ENCODE measurements around the gene PSME1. TPM values are rescaled to one million over a fixed set of nuclear protein-coding genes. Genes with fewer than 3 reads are reported as not detected.

PSME1 gene
- polyA plus RNA-seq, 1 donor (not counting 4 experiments of a cell fraction or from before 2014, with no cell fraction given) = 75.1 TPM

- no peaks in the 10 kb centered on the region for H3K9me1 ChIP-seq (ENCODE audit: control insufficient read depth, extremely low read depth, insufficient read depth, low read length)
- DNase-seq (ENCODE audit: low read depth, low spot score) = no peak
- H3K4me1 ChIP-seq (ENCODE audit: control insufficient read depth, extremely low read depth, insufficient read depth, low read length) = peaks cover 17% of the 10 kb centered on the region
- H3K9ac ChIP-seq (ENCODE audit: control insufficient read depth, extremely low read depth, insufficient read depth, low read length) = peak overlapping the region; percentile 69
- FAIRE-seq = no peak
- dilution Hi-C loops (cut with MboI; ENCODE audit: extremely low pct_ligation_motif_present, low sequenced_read_pairs) = no loop called here
- no peak for TF ChIP-seq EZH2 (IDR thresholded peaks at IDR 0.05; ENCODE audit: low read length)
- TF ChIP-seq CTCF (optimal IDR thresholded peaks at IDR 0.05 in 1 of 3, IDR thresholded peaks at IDR 0.05 in 1 of 3, conservative IDR thresholded peaks at IDR 0.05 in 1 of 3; ENCODE audit: extremely low read depth in 1 of 3, insufficient read depth in 2 of 3, low read length in 3 of 3) = no peak
- peak overlapping the region; percentile 90 for H2AFZ ChIP-seq (ENCODE audit: control insufficient read depth, low read length)
- H3K27me3 ChIP-seq (ENCODE audit: control insufficient read depth, extremely low read depth, insufficient read depth, low read length) = no peaks in the 10 kb centered on the region
- H3K9me3 ChIP-seq (ENCODE audit: control insufficient read depth, low read depth, low read length) = no peaks in the 10 kb centered on the region
- peak overlapping the region; percentile 77 for H3K27ac ChIP-seq (ENCODE audit: control insufficient read depth, insufficient read depth, low read length)
- peak overlapping the region in 2 of 3 experiments; percentile 23 to 44 for H3K4me3 ChIP-seq (ENCODE audit: control insufficient read depth in 2 of 3, extremely low read depth in 1 of 3, insufficient read depth in 2 of 3, low read depth in 1 of 3, low read length in 3 of 3)
- peak overlapping the region; percentile 85 for H3K4me2 ChIP-seq (ENCODE audit: control insufficient read depth, extremely low read depth, insufficient read depth, low read depth, low read length)
- H4K20me1 ChIP-seq (ENCODE audit: control insufficient read depth, extremely low read depth, insufficient read depth, low read length) = no peaks in the 10 kb centered on the region
- peaks cover 0 to 9% of the 10 kb centered on the region in 2 experiments for H3K36me3 ChIP-seq (ENCODE audit: control insufficient read depth in 2 of 2, extremely low read depth in 1 of 2, insufficient read depth in 2 of 2, low read length in 2 of 2)
- peaks cover 2% of the 10 kb centered on the region for H3K79me2 ChIP-seq (ENCODE audit: control insufficient read depth, insufficient read depth, low read length)
Measured at GRCh38 chr14:24093207-24093900, 42.6 kb upstream of the PSME1 start.

GRCh38 chr14:24093901-24094840 is 41.8 kb upstream of the PSME1 start, which contains the start of gene PCK2:
TSS of gene PCK2 (plus strand) at chr14:24094311. CDS start at chr14:24094406, 95 bp downstream.
- FAIRE-seq (no peak), DNase-seq (ENCODE audit: low read depth, low spot score) (peak; percentile 50)
- Histone ChIP-seq H3K9ac (ENCODE audit: control insufficient read depth, extremely low read depth, insufficient read depth, low read length) (peak within 1 kb of the TSS; percentile 87), H3K9me1 (ENCODE audit: control insufficient read depth, extremely low read depth, insufficient read depth, low read length) (no peaks in the 10 kb centered on the region), H2AFZ (ENCODE audit: control insufficient read depth, low read length) (peak within 1 kb of the TSS; percentile 90), H4K20me1 (ENCODE audit: control insufficient read depth, extremely low read depth, insufficient read depth, low read length) (no peaks in the 10 kb centered on the region), H3K4me2 (ENCODE audit: control insufficient read depth, extremely low read depth, insufficient read depth, low read depth, low read length) (peak within 1 kb of the TSS; percentile 85), H3K79me2 (ENCODE audit: control insufficient read depth, insufficient read depth, low read length) (peaks cover 2% of the 10 kb centered on the region), H3K27ac (ENCODE audit: control insufficient read depth, insufficient read depth, low read length) (peak within 1 kb of the TSS; percentile 77), H3K36me3 (ENCODE audit: control insufficient read depth in 2 of 2, extremely low read depth in 1 of 2, insufficient read depth in 2 of 2, low read length in 2 of 2) (peaks cover 0 to 9% of the 10 kb centered on the region in 2 experiments), H3K4me3 (ENCODE audit: control insufficient read depth in 2 of 3, extremely low read depth in 1 of 3, insufficient read depth in 2 of 3, low read depth in 1 of 3, low read length in 3 of 3) (peak within 1 kb of the TSS; percentile 62 to 70 (median 67)), H3K4me1 (ENCODE audit: control insufficient read depth, extremely low read depth, insufficient read depth, low read length) (peaks cover 17% of the 10 kb centered on the region), H3K27me3 (ENCODE audit: control insufficient read depth, extremely low read depth, insufficient read depth, low read length) (no peaks in the 10 kb centered on the region), H3K9me3 (ENCODE audit: control insufficient read depth, low read depth, low read length) (no peaks in the 10 kb centered on the region)
- TF ChIP-seq CTCF (optimal IDR thresholded peaks at IDR 0.05 in 1 of 3, IDR thresholded peaks at IDR 0.05 in 1 of 3, conservative IDR thresholded peaks at IDR 0.05 in 1 of 3; ENCODE audit: extremely low read depth in 1 of 3, insufficient read depth in 2 of 3, low read length in 3 of 3) (peak in 2 of 3 experiments; percentile 9 to 40), EZH2 (IDR thresholded peaks at IDR 0.05; ENCODE audit: low read length) (no peak)
- dilution Hi-C loops (cut with MboI; ENCODE audit: extremely low pct_ligation_motif_present, low sequenced_read_pairs) = no loop called here

Measured in keratinocyte (primary cell).